Erythroblast (primary cell): Measurements from ENCODE around the gene HEXA.
"Not testable (repeated sequence)": the region's sequence is repeated elsewhere in the genome, so short reads cannot be mapped to it uniquely, and the experiment has no call there.

Source experiments
- DNase-seq, 2 experiments: peaks; one replicate each; lab custom pipeline; 2025; lab: John Stamatoyannopoulos, UW
- GATA1 ChIP-seq: IDR thresholded peaks from 2 replicates; pipeline ENCODE4 v1.6.1; 2011; ENCODE audit warnings: low read depth, mild to moderate bottlenecking, control low read depth, low read length, moderate library complexity
- POLR2A ChIP-seq: IDR thresholded peaks from 2 replicates; pipeline ENCODE4 v1.6.1; 2011; ENCODE audit warnings: mild to moderate bottlenecking, low read length

HEXA gene

GRCh38 chr15:72375846-72376581, at the start of gene HEXA:
Gene HEXA (minus strand): TSS chr15:72376014. CDS start chr15:72375972, 42 bp downstream.
- TF ChIP-seq GATA1 (no peak), POLR2A (peak; percentile 90)
- peak; percentile 91 to 95 for DNase-seq

- no peak for DNase-seq
- TF ChIP-seq GATA1: no peak
- no peak for TF ChIP-seq POLR2A
These were observed 47.4 kb upstream of the HEXA start for GRCh38 chr15:72423256-72423655.

GRCh38 chr15:72421484-72421883, 45.7 kb upstream of the HEXA start:
- TF ChIP-seq GATA1: no peak
- TF ChIP-seq POLR2A: no peak
- DNase-seq: no peak

- TF ChIP-seq GATA1: no peak
- no peak for TF ChIP-seq POLR2A
- DNase-seq: no peak
These were observed 44.8 kb upstream of the HEXA start for GRCh38 chr15:72420576-72420975.

GRCh38 chr15:72419768-72420167, 44.0 kb upstream of the HEXA start:
- not testable (repeated sequence) for DNase-seq

GRCh38 chr15:72415304-72415703, 39.5 kb upstream of the HEXA start:
- TF ChIP-seq GATA1 (no peak), POLR2A (no peak)
- DNase-seq: no peak

GRCh38 chr15:72413337-72413736, 37.5 kb upstream of the HEXA start:
- not testable (repeated sequence) for DNase-seq

- DNase-seq: no peak
- no peak for TF ChIP-seq POLR2A
- no peak for TF ChIP-seq GATA1
These were observed 35.7 kb upstream of the HEXA start for GRCh38 chr15:72411544-72411943.

- TF ChIP-seq POLR2A: no peak
- no peak for TF ChIP-seq GATA1
- no peak for DNase-seq
These were observed 35.3 kb upstream of the HEXA start for GRCh38 chr15:72411111-72411510.

- no peak for DNase-seq
- TF ChIP-seq POLR2A: no peak
These were observed 31.1 kb upstream of the HEXA start for GRCh38 chr15:72406936-72407335.

GRCh38 chr15:72404841-72405240, 29.0 kb upstream of the HEXA start:
- no peak for DNase-seq
- TF ChIP-seq GATA1: no peak
- no peak for TF ChIP-seq POLR2A

GRCh38 chr15:72404356-72404755, 28.5 kb upstream of the HEXA start:
- DNase-seq: no peak
- TF ChIP-seq POLR2A: no peak
- no peak for TF ChIP-seq GATA1

GRCh38 chr15:72402726-72403125, 26.9 kb upstream of the HEXA start:
- DNase-seq: no peak
- TF ChIP-seq GATA1 (no peak), POLR2A (no peak)

GRCh38 chr15:72398648-72399047, 22.8 kb upstream of the HEXA start:
- DNase-seq: no peak
- TF ChIP-seq POLR2A: no peak
- no peak for TF ChIP-seq GATA1

- no peak for TF ChIP-seq POLR2A
- TF ChIP-seq GATA1: no peak
- no peak for DNase-seq
These were observed 22.2 kb upstream of the HEXA start, which contains the start of gene TMEM202 for GRCh38 chr15:72397796-72398588. Gene TMEM202 (plus strand): TSS chr15:72398305. CDS start chr15:72398327, 22 bp downstream.

GRCh38 chr15:72396331-72396730, 20.5 kb upstream of the HEXA start:
- DNase-seq: not testable (repeated sequence)
